GM06990 (cell line): ENCODE data around the gene TNFRSF12A.

ENCODE experiments used
- DNase-seq: peaks from one replicate; pipeline ENCODE4 v3.0.0-alpha.2; 2011; ENCODE audit not compliant: insufficient read length; ENCODE audit errors: extremely low read depth
- H3K27me3 ChIP-seq: replicated peaks from 2 replicates; pipeline ENCODE4 v1.6.0; 2011; ENCODE audit warnings: low read length; ENCODE audit not compliant: control insufficient read depth, insufficient read depth
- H3K36me3 ChIP-seq: 2 replicates; pipeline ENCODE4 v1.5.1; 2011; ENCODE audit warnings: low read length; ENCODE audit not compliant: control insufficient read depth, insufficient read depth
- H3K4me3 ChIP-seq: replicated peaks from 2 replicates; pipeline ENCODE4 v1.5.1; 2011; ENCODE audit warnings: low read depth, mild to moderate bottlenecking, control low read depth, low read length
- CTCF ChIP-seq: IDR thresholded peaks from 2 replicates; pipeline ENCODE4 v1.5.1; 2011; ENCODE audit warnings: low read length, control low read depth, mild to moderate bottlenecking, inconsistent platforms; ENCODE audit not compliant: insufficient read depth, poor library complexity, severe bottlenecking

TNFRSF12A gene

GRCh38 chr16:2977440-2977839 is 42.7 kb upstream of the TNFRSF12A start:
- Histone ChIP-seq H3K4me3 (no peak overlapping the region), H3K36me3 (peaks cover 14% of the 10 kb centered on the region), H3K27me3 (no peaks in the 10 kb centered on the region)
- no peak for TF ChIP-seq CTCF
- DNase-seq, result no peak

- no peak for DNase-seq
- Histone ChIP-seq H3K4me3 (peak overlapping the region; percentile 83), H3K36me3 (peaks cover 8% of the 10 kb centered on the region), H3K27me3 (no peaks in the 10 kb centered on the region; the same call in 1 of the 2 replicates)
- no peak for TF ChIP-seq CTCF
Observed at GRCh38 chr16:2979669-2980226, 40.4 kb upstream of the TNFRSF12A start.

- peak; percentile 94 for DNase-seq
- TF ChIP-seq CTCF, result no peak
- peaks cover 6% of the 10 kb centered on the region for H3K36me3 ChIP-seq
Observed at GRCh38 chr16:2980227-2981176, 39.7 kb upstream of the TNFRSF12A start, which contains the start of gene PKMYT1. Gene PKMYT1, minus strand, starts transcription at chr16:2980446. Its CDS starts 789 bp downstream, at chr16:2979657.

GRCh38 chr16:2981177-2981898 is 38.8 kb upstream of the TNFRSF12A start:
- Histone ChIP-seq H3K27me3 (peaks cover 1% of the 10 kb centered on the region), H3K4me3 (peak overlapping the region; percentile 83), H3K36me3 (peaks cover 2% of the 10 kb centered on the region; the same call in 1 of the 2 replicates)
- DNase-seq, result no peak
- no peak for TF ChIP-seq CTCF

More at GRCh38 chr16:2980227-2981176, 39.7 kb upstream of the TNFRSF12A start, which contains the start of gene PKMYT1:
- Histone ChIP-seq H3K27me3 (peaks cover 1% of the 10 kb centered on the region), H3K4me3 (peak within 1 kb of the TSS; percentile 83)

GRCh38 chr16:2981899-2982250 is 38.3 kb upstream of the TNFRSF12A start:
- no peak for DNase-seq
- peaks cover 1% of the 10 kb centered on the region for H3K27me3 ChIP-seq
- no peak for TF ChIP-seq CTCF
- no peak overlapping the region for H3K4me3 ChIP-seq
- H3K36me3 ChIP-seq, result no peaks in the 10 kb centered on the region; the same call in 1 of the 2 replicates
